Neural progenitor cell (in vitro differentiated cells): ENCODE data around the gene CLIC5. TPM values are rescaled to one million over a fixed set of nuclear protein-coding genes. Genes with fewer than 3 reads are reported as not detected.

ENCODE experiments used
- DNase-seq: peaks from one replicate; pipeline ENCODE4 v3.0.0-alpha.2; 2016; ENCODE audit warnings: low spot score
- H2AFZ ChIP-seq: fragments of 200-600 bp; sonication (generic); replicated peaks from 2 replicates; pipeline ENCODE4 v1.6.1; 2016; ENCODE audit warnings: antibody characterized with exemption
- H3F3A ChIP-seq: fragments of 200-600 bp; sonication (generic); 2 replicates; pipeline ENCODE4 v1.6.1; 2016; ENCODE audit warnings: antibody characterized with exemption, low read depth
- H3K27ac ChIP-seq: fragments of 200-600 bp; sonication (generic); 2 replicates; pipeline ENCODE4 v1.5.1; 2016; ENCODE audit warnings: mild to moderate bottlenecking
- H3K27me3 ChIP-seq: fragments of 200-600 bp; sonication (generic); 2 replicates; pipeline ENCODE4 v1.6.1; 2016; ENCODE audit warnings: mild to moderate bottlenecking, moderate library complexity
- H3K36me3 ChIP-seq: fragments of 200-600 bp; sonication (generic); 2 replicates; pipeline ENCODE4 v1.5.1; 2016
- H3K4me1 ChIP-seq: fragments of 200-600 bp; sonication (generic); 2 replicates; pipeline ENCODE4 v1.6.1; 2016; ENCODE audit warnings: mixed run types
- H3K4me2 ChIP-seq: fragments of 200-600 bp; sonication (generic); 2 replicates; pipeline ENCODE4 v1.6.1; 2016
- H3K4me3 ChIP-seq: fragments of 200-600 bp; sonication (generic); 2 replicates; pipeline ENCODE4 v1.5.1; 2016
- H3K79me2 ChIP-seq: fragments of 200-600 bp; sonication (generic); 2 replicates; pipeline ENCODE4 v1.6.1; 2016; ENCODE audit warnings: low read depth
- H3K9ac ChIP-seq: fragments of 200-600 bp; sonication (generic); 2 replicates; pipeline ENCODE4 v1.6.1; 2016
- H3K9me3 ChIP-seq: fragments of 200-600 bp; sonication (generic); 2 replicates; pipeline ENCODE4 v1.5.1; 2016; ENCODE audit warnings: low read depth
- H4K20me1 ChIP-seq: fragments of 200-600 bp; sonication (generic); 2 replicates; pipeline ENCODE4 v1.6.1; 2016; ENCODE audit warnings: low read depth
- H3K27ac Mint-ChIP-seq: 3 replicates; pipeline ENCODE4 v1.8.0; 2021; ENCODE audit warnings: mixed read lengths
- H3K27me3 Mint-ChIP-seq: 2 replicates; pipeline ENCODE4 v1.8.0; 2022; ENCODE audit warnings: low read depth, mild to moderate bottlenecking, inconsistent platforms, moderate library complexity, mixed read lengths; ENCODE audit not compliant: insufficient read depth
- H3K36me3 Mint-ChIP-seq: 3 replicates; pipeline ENCODE4 v1.8.0; 2021; ENCODE audit warnings: mixed read lengths
- H3K4me1 Mint-ChIP-seq: 3 replicates; pipeline ENCODE4 v1.8.0; 2021; ENCODE audit warnings: mixed read lengths
- H3K4me3 Mint-ChIP-seq: 3 replicates; pipeline ENCODE4 v1.8.0; 2021; ENCODE audit warnings: mild to moderate bottlenecking, moderate library complexity, mixed read lengths
- H3K9me3 Mint-ChIP-seq: 3 replicates; pipeline ENCODE4 v1.8.0; 2020; ENCODE audit warnings: mixed read lengths
- CTCF ChIP-seq: fragments of 200-600 bp; sonication (generic); IDR thresholded peaks from 2 replicates; pipeline ENCODE4 v1.5.1; 2017; ENCODE audit warnings: antibody characterized with exemption, mild to moderate bottlenecking
- EZH2 ChIP-seq: fragments of 200-600 bp; sonication (generic); IDR thresholded peaks from 2 replicates; pipeline ENCODE4 v1.6.1; 2017; ENCODE audit warnings: antibody characterized with exemption, mild to moderate bottlenecking, moderate library complexity
- EZH2phosphoT487 ChIP-seq: fragments of 200-600 bp; sonication (generic); IDR thresholded peaks from 2 replicates; pipeline ENCODE4 v1.6.1; 2017; ENCODE audit warnings: antibody characterized with exemption
- total RNA-seq: library from RNA; depleted of rRNA; stranded (reverse); fragments of >200 nt; gene quantifications from 2 replicates; pipeline ENCODE4 v1.2.3, GENCODE V29; 2015; ENCODE audit warnings: low replicate concordance

The CLIC5 gene
- total RNA-seq, 1 donor from 2014 or later = not detected

DNA sequence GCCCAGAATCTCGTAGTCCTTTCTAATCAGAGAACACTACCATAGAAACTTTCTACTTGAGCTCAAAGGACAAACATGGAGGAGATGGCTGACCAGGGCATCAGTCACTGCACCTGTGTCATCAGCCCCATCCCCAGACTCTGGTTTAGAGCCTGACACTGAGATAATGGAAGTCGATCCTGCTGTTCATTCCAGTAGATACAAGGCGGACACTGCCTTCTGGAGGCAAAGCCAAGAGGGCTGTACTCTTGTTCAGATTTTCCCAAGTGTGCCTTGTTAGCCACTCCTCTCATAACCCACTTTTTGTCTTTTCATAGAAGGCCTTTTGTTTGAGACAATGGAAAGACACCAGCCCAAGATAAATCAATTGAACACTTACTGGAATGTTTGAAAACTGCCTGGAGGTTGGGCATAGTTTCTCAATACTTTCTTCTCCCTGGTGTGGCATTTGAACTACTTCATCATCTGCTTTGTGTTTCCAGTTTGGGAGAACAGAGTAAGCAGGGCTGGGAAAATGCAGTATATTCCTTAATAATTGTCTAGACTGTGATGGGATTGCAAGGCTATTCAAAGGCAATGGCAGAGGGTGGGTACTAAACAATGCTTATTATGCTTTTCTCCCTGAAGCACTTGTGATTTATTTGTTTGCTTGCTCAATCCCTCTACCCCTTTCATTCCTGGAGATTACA lies 99.7 kb downstream of the CLIC5 start:
- no peaks in the 10 kb centered on the region for H3K36me3 ChIP-seq
- no peak for DNase-seq
- Mint-ChIP-seq H3K4me3 (no peak overlapping the region), H3K9me3 (no peaks in the 10 kb centered on the region), H3K27ac (no peak overlapping the region), H3K27me3 (peaks cover 2% of the 10 kb centered on the region), H3K4me1 (no peaks in the 10 kb centered on the region), H3K36me3 (no peaks in the 10 kb centered on the region)
- H3K4me1 ChIP-seq = no peaks in the 10 kb centered on the region
- TF ChIP-seq EZH2 (no peak), CTCF (no peak), EZH2phosphoT487 (no peak)
- H3K79me2 ChIP-seq = no peaks in the 10 kb centered on the region
- H3K4me2 ChIP-seq = no peak overlapping the region
- peaks cover under 1% of the 10 kb centered on the region for H3K27me3 ChIP-seq
- no peak overlapping the region for H3K4me3 ChIP-seq
- no peaks in the 10 kb centered on the region for H4K20me1 ChIP-seq
- no peak overlapping the region for H3K27ac ChIP-seq
- H3F3A ChIP-seq = no peaks in the 10 kb centered on the region
- no peak overlapping the region for H2AFZ ChIP-seq
- H3K9me3 ChIP-seq = no peaks in the 10 kb centered on the region
- H3K9ac ChIP-seq = no peak overlapping the region

DNA sequence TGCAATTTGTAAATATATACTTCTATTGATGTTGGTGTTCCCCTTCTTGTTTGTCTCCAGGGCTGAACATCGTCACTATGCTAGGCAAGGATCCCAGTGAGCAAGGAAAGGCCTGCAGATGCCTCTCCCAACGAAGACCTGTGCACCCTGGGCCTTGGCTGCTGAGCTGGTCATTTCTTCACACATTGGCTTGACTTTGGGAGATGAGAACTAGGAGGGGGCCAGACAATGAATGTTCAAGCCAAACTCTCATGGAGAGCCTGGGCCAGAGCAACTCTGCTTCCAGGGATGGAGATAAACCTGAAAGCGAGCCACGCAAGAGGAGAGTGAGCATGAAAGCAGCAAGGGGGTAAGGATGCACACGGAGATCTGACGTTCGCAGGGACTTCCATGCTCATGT lies 104.0 kb downstream of the CLIC5 start:
- H3K4me1 ChIP-seq = no peaks in the 10 kb centered on the region
- no peaks in the 10 kb centered on the region for H3K9me3 ChIP-seq
- H3K27ac ChIP-seq = no peak overlapping the region
- no peaks in the 10 kb centered on the region for H3K27me3 ChIP-seq
- H2AFZ ChIP-seq = no peak overlapping the region
- Mint-ChIP-seq H3K36me3 (no peaks in the 10 kb centered on the region), H3K4me1 (no peaks in the 10 kb centered on the region), H3K9me3 (peaks cover 6% of the 10 kb centered on the region), H3K4me3 (no peak overlapping the region), H3K27ac (no peak overlapping the region), H3K27me3 (no peaks in the 10 kb centered on the region)
- no peak for DNase-seq
- no peak overlapping the region for H3K4me3 ChIP-seq
- no peak overlapping the region for H3K9ac ChIP-seq
- H3K36me3 ChIP-seq = no peaks in the 10 kb centered on the region
- no peaks in the 10 kb centered on the region for H3F3A ChIP-seq
- H4K20me1 ChIP-seq = no peaks in the 10 kb centered on the region
- no peak for TF ChIP-seq EZH2phosphoT487
- no peak for TF ChIP-seq CTCF
- TF ChIP-seq EZH2 = no peak
- H3K79me2 ChIP-seq = no peaks in the 10 kb centered on the region
- no peak overlapping the region for H3K4me2 ChIP-seq

DNA sequence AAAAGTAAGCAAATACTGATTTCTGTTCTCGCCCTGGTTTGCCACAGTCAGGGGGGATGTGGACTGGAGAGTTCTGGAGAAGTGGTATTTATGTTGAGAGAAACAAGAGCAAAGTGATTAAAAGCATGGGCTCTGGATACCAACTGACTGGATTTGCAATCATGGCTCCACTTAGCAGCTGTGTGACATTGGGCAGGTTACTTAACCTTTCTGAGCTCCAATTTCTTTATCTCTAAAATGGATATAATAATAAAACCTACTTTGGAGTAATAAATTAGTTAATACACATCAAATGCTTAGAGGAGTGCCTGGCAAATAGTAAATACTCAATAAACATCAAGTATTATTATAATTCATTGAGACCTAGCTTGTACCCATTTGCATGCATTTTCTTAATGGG lies 111.7 kb downstream of the CLIC5 start:
- Histone ChIP-seq H3K4me2 (no peak overlapping the region), H4K20me1 (no peaks in the 10 kb centered on the region), H3K9me3 (no peaks in the 10 kb centered on the region), H3K4me3 (no peak overlapping the region), H3K4me1 (peaks cover 24% of the 10 kb centered on the region), H3K27ac (no peak overlapping the region), H3F3A (peaks cover 12% of the 10 kb centered on the region), H3K27me3 (peaks cover 29% of the 10 kb centered on the region), H3K36me3 (no peaks in the 10 kb centered on the region), H3K9ac (no peak overlapping the region), H2AFZ (no peak overlapping the region), H3K79me2 (no peaks in the 10 kb centered on the region)
- DNase-seq = no peak
- Mint-ChIP-seq H3K36me3 (no peaks in the 10 kb centered on the region), H3K4me1 (peaks cover 16% of the 10 kb centered on the region), H3K27ac (no peak overlapping the region), H3K4me3 (no peak overlapping the region), H3K9me3 (peaks cover 7% of the 10 kb centered on the region), H3K27me3 (peaks cover 3% of the 10 kb centered on the region)
- no peak for TF ChIP-seq CTCF
- no peak for TF ChIP-seq EZH2phosphoT487
- no peak for TF ChIP-seq EZH2
